Endodermal cell (in vitro differentiated cells): Measurements from ENCODE around the gene UMODL1. TPM values are rescaled to one million over a fixed set of nuclear protein-coding genes. Genes with fewer than 3 reads are reported as not detected.

Experiments
- DNase-seq: peaks from one replicate; pipeline ENCODE4 v3.0.0-alpha.2; 2017
- H3K27ac ChIP-seq: 2 replicates; pipeline ENCODE4 v1.5.1; 2013; ENCODE audit warnings: mild to moderate bottlenecking, low read depth, low read length, moderate library complexity
- H3K27me3 ChIP-seq: 2 replicates; pipeline ENCODE4 v1.6.1; 2013; ENCODE audit warnings: mild to moderate bottlenecking, low read length, moderate library complexity; ENCODE audit not compliant: insufficient read depth, control insufficient read depth, poor library complexity, severe bottlenecking
- H3K36me3 ChIP-seq: 2 replicates; pipeline ENCODE4 v1.7.0; 2013; ENCODE audit warnings: mild to moderate bottlenecking, low read length, moderate library complexity; ENCODE audit not compliant: control insufficient read depth, insufficient read depth
- H3K4me1 ChIP-seq: one replicate; pipeline ENCODE4 v1.7.0; 2013; ENCODE audit warnings: low read length; ENCODE audit not compliant: control insufficient read depth, insufficient read depth
- H3K4me3 ChIP-seq: 2 replicates; pipeline ENCODE4 v1.5.1; 2013; ENCODE audit warnings: mild to moderate bottlenecking, low read length, moderate library complexity
- H3K9ac ChIP-seq: 2 replicates; pipeline ENCODE4 v1.6.1; 2013; ENCODE audit warnings: mild to moderate bottlenecking, low read length, moderate library complexity; ENCODE audit not compliant: poor library complexity, severe bottlenecking; ENCODE audit errors: extremely low read depth
- H3K9me3 ChIP-seq: 2 replicates; pipeline ENCODE4 v1.6.1; 2013; ENCODE audit warnings: mild to moderate bottlenecking, low read length, moderate library complexity; ENCODE audit not compliant: control insufficient read depth
- H3K27ac Mint-ChIP-seq: 2 replicates; pipeline ENCODE4 v1.8.0; 2020; ENCODE audit warnings: mixed read lengths
- H3K27me3 Mint-ChIP-seq: 2 replicates; pipeline ENCODE4 v1.8.0; 2021; ENCODE audit warnings: mild to moderate bottlenecking, mixed read lengths; ENCODE audit not compliant: insufficient read depth
- H3K36me3 Mint-ChIP-seq: 2 replicates; pipeline ENCODE4 v1.8.0; 2020; ENCODE audit warnings: low read depth, mixed read lengths
- H3K4me1 Mint-ChIP-seq: 2 replicates; pipeline ENCODE4 v1.8.0; 2020; ENCODE audit warnings: mixed read lengths
- H3K4me3 Mint-ChIP-seq: 2 replicates; pipeline ENCODE4 v1.8.0; 2020; ENCODE audit warnings: mild to moderate bottlenecking, moderate library complexity, mixed read lengths
- H3K9me3 Mint-ChIP-seq: 2 replicates; pipeline ENCODE4 v1.8.0; 2020; ENCODE audit warnings: mild to moderate bottlenecking, mixed read lengths
- CTCF ChIP-seq: fragments of 200-600 bp; sonication (generic); conservative IDR thresholded peaks from 2 replicates; pipeline ENCODE4 v1.5.0; 2021; ENCODE audit warnings: antibody characterized with exemption, mild to moderate bottlenecking
- WGBS, 2 experiments: methylation state at CpG; one replicate each; pipeline versions ENCODE4 v1.1.5 to v1.1.7; 2013; ENCODE audit warnings: missing lambda C conversion rate in 2 of 2, mixed read lengths in 1 of 2; ENCODE audit not compliant: insufficient coverage in 1 of 2, insufficient read length in 1 of 2; 5-methylcytosine and 5-hydroxymethylcytosine counted together
- total RNA-seq, 2 donors: library from RNA; stranded (reverse); fragmentation: NEBNext Ultra II Directional in 1 of 2; extraction: Animal tissue kit (Norgen Biotek cat#: 25700) in 1 of 2; gene quantifications; 2 replicates in 1 of 2; 3 replicates in 1 of 2; pipeline ENCODE4 v1.2.1, GENCODE V29; 2021

The UMODL1 gene
- total RNA-seq, 2 donors from 2014 or later: 0.24 to 0.49 TPM

- Histone ChIP-seq H3K27me3 (no peaks in the 10 kb centered on the region), H3K4me1 (peaks cover 12% of the 10 kb centered on the region), H3K9me3 (peaks cover under 1% of the 10 kb centered on the region), H3K36me3 (no peaks in the 10 kb centered on the region), H3K4me3 (no peak overlapping the region), H3K9ac (no peak overlapping the region), H3K27ac (no peak overlapping the region)
- Mint-ChIP-seq H3K27ac (no peak overlapping the region), H3K4me1 (peaks cover 32% of the 10 kb centered on the region), H3K27me3 (peaks cover 12% of the 10 kb centered on the region), H3K9me3 (no peaks in the 10 kb centered on the region), H3K36me3 (no peaks in the 10 kb centered on the region), H3K4me3 (no peak overlapping the region)
- no peak for DNase-seq
- 93% methylated on average over 3 to 11 of the region's 11 CpGs for WGBS, 2 experiments
- no peak for TF ChIP-seq CTCF
Measured at GRCh38 chr21:42058631-42059111, 12.4 kb upstream of the UMODL1 start.

- no peak overlapping the region for H3K27ac ChIP-seq
- H3K4me1 Mint-ChIP-seq: peaks cover 36% of the 10 kb centered on the region
- WGBS, 2 experiments: 93 to 95% methylated on average over 6 to 9 of the region's 9 CpGs
- H3K27ac Mint-ChIP-seq: no peak overlapping the region
- DNase-seq: no peak
- no peaks in the 10 kb centered on the region for H3K9me3 Mint-ChIP-seq
- H3K36me3 ChIP-seq: no peaks in the 10 kb centered on the region
- peaks cover 14% of the 10 kb centered on the region for H3K4me1 ChIP-seq
- no peak overlapping the region for H3K4me3 Mint-ChIP-seq
- H3K27me3 ChIP-seq: no peaks in the 10 kb centered on the region
- H3K4me3 ChIP-seq: no peak overlapping the region
- no peak for TF ChIP-seq CTCF
- no peaks in the 10 kb centered on the region for H3K9me3 ChIP-seq
- H3K9ac ChIP-seq: no peak overlapping the region
- no peaks in the 10 kb centered on the region for H3K36me3 Mint-ChIP-seq
- peaks cover 12% of the 10 kb centered on the region for H3K27me3 Mint-ChIP-seq
Measured at GRCh38 chr21:42059141-42059540, 12.0 kb upstream of the UMODL1 start.

GRCh38 chr21:42059721-42060120 is 11.4 kb upstream of the UMODL1 start:
- Histone ChIP-seq H3K4me3 (no peak overlapping the region), H3K9ac (no peak overlapping the region), H3K9me3 (no peaks in the 10 kb centered on the region), H3K36me3 (no peaks in the 10 kb centered on the region), H3K27ac (no peak overlapping the region), H3K4me1 (peaks cover 14% of the 10 kb centered on the region), H3K27me3 (no peaks in the 10 kb centered on the region)
- peaks cover 40% of the 10 kb centered on the region for H3K4me1 Mint-ChIP-seq
- H3K4me3 Mint-ChIP-seq: no peak overlapping the region
- no peaks in the 10 kb centered on the region for H3K36me3 Mint-ChIP-seq
- DNase-seq: no peak
- H3K27me3 Mint-ChIP-seq: peaks cover 7% of the 10 kb centered on the region
- TF ChIP-seq CTCF: no peak
- H3K9me3 Mint-ChIP-seq: no peaks in the 10 kb centered on the region
- no peak overlapping the region for H3K27ac Mint-ChIP-seq
- WGBS, 2 experiments: 75 to 84% methylated on average over 5 to 10 of the region's 10 CpGs
